Mucosa of rectum (tissue), 2 donors: Measurements from ENCODE around the gene ITGA1.
"Not testable (repeated sequence)": the region's sequence is repeated elsewhere in the genome, so short reads cannot be mapped to it uniquely, and the experiment has no call there.

ENCODE experiments used
- H3K27ac ChIP-seq, 2 donors: one replicate each; pipeline ENCODE4 v1.7.0; 2013; ENCODE audit warnings: inconsistent platforms in 2 of 2, low read depth in 2 of 2, low read length in 2 of 2
- H3K27me3 ChIP-seq, 2 donors: one replicate each; pipeline ENCODE4 v1.7.0; 2013; ENCODE audit warnings: low read length in 2 of 2; ENCODE audit not compliant: control insufficient read depth in 2 of 2, insufficient read depth in 2 of 2
- H3K36me3 ChIP-seq, 2 donors: one replicate each; pipeline ENCODE4 v1.7.0; 2013; ENCODE audit warnings: low read length in 2 of 2; ENCODE audit not compliant: control insufficient read depth in 2 of 2, insufficient read depth in 2 of 2
- H3K4me1 ChIP-seq, 2 donors: one replicate each; pipeline ENCODE4 v1.7.0; 2013; ENCODE audit warnings: low read length in 2 of 2, mild to moderate bottlenecking in 1 of 2; ENCODE audit not compliant: control insufficient read depth in 2 of 2, insufficient read depth in 2 of 2
- H3K4me3 ChIP-seq, 2 donors: one replicate each; pipeline ENCODE4 v1.7.0; 2013; ENCODE audit warnings: low read length in 2 of 2
- H3K9ac ChIP-seq, 2 donors: one replicate each; pipeline ENCODE4 v1.7.0; 2013; ENCODE audit warnings: low read length in 2 of 2, low read depth in 1 of 2, mild to moderate bottlenecking in 1 of 2
- H3K9me3 ChIP-seq, 2 donors: one replicate each; pipeline ENCODE4 v1.7.0; 2013; ENCODE audit warnings: low read length in 2 of 2; ENCODE audit not compliant: control insufficient read depth in 2 of 2
- donor health status: healthy.
- donor health status: Normal muscosa, but diverticular disease.

ITGA1 gene

GRCh38 chr5:52853650-52854049 lies 65.9 kb downstream of the ITGA1 start:
- Histone ChIP-seq H3K4me3 (no peak overlapping the region), H3K36me3 (peaks cover 0 to 6% of the 10 kb centered on the region in 2 donors), H3K9ac (no peak overlapping the region), H3K27me3 (no peaks in the 10 kb centered on the region), H3K27ac (no peak overlapping the region), H3K4me1 (no peaks in the 10 kb centered on the region), H3K9me3 (no peaks in the 10 kb centered on the region)

DNA sequence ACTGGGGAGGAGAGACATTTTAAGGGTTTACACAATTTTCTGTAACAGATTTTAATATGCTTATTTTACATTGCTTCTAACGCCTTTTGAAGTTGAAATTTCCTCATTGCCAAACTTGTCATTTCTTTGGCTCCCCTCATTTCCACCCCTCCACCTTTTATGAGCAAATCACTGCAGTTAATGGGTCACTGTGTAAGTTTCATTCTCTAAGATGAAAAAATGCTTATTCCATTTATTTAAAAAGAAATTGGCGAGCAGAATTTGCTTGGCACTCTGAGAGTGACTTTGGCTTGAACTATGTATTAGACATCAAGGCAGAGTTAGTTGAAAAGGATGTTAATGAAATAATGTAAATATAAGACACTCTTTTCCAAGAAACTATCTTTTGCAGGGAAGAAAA lies 66.6 kb downstream of the ITGA1 start:
- Histone ChIP-seq H3K4me3 (no peak overlapping the region), H3K4me1 (no peaks in the 10 kb centered on the region), H3K27ac (no peak overlapping the region), H3K9me3 (no peaks in the 10 kb centered on the region), H3K9ac (no peak overlapping the region), H3K27me3 (no peaks in the 10 kb centered on the region), H3K36me3 (peaks cover 0 to 6% of the 10 kb centered on the region in 2 donors)

DNA sequence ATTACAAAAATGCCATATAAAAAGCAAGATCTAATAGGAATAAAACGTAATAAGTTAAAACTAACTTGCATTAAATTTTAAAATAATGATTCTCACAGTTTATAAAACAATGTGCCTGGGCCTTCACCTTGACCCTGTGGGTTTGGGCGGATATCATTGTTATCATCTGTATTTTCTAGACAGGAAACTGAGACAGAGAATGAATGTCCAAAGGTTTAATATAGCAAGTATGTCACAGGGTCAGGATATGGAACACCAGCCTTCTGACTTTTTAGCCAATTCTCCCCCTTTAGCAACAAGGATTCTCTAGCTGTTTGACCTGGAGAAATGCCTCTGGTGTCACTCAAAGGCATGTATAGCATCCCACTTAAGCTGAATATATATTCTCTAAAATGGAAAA lies 67.2 kb downstream of the ITGA1 start:
- no peaks in the 10 kb centered on the region for H3K27me3 ChIP-seq
- no peak overlapping the region for H3K9ac ChIP-seq
- no peaks in the 10 kb centered on the region for H3K9me3 ChIP-seq
- no peaks in the 10 kb centered on the region for H3K4me1 ChIP-seq
- H3K27ac ChIP-seq = no peak overlapping the region
- H3K36me3 ChIP-seq = peaks cover 0 to 6% of the 10 kb centered on the region in 2 donors
- H3K4me3 ChIP-seq = no peak overlapping the region

- H3K36me3 ChIP-seq = peaks cover 0 to 3% of the 10 kb centered on the region in 2 donors
- H3K4me3 ChIP-seq = no peak overlapping the region
- H3K9ac ChIP-seq = no peak overlapping the region
- no peaks in the 10 kb centered on the region for H3K4me1 ChIP-seq
- no peak overlapping the region for H3K27ac ChIP-seq
- no peaks in the 10 kb centered on the region for H3K27me3 ChIP-seq
- H3K9me3 ChIP-seq = no peaks in the 10 kb centered on the region
Measured at GRCh38 chr5:52856564-52856963, 68.8 kb downstream of the ITGA1 start.

DNA sequence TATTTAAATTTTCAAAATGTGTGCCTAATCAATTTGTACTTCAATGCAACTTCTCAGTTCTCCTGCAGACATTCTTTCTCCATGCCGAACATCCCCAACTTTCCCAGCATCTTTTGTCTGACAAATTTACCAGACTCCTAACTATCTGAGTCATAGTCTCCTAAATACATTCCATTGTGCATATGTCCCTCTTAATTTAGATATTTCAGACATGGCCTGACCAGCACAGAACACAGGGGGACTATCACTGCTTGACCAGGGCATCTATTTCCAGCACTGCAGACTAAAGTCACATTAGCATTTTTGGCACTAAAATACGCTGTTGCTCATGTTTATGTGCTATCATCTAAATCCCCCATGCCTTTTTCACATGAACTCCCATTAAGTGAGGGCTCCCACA lies 71.9 kb downstream of the ITGA1 start:
- H3K27ac ChIP-seq = no peak overlapping the region

DNA sequence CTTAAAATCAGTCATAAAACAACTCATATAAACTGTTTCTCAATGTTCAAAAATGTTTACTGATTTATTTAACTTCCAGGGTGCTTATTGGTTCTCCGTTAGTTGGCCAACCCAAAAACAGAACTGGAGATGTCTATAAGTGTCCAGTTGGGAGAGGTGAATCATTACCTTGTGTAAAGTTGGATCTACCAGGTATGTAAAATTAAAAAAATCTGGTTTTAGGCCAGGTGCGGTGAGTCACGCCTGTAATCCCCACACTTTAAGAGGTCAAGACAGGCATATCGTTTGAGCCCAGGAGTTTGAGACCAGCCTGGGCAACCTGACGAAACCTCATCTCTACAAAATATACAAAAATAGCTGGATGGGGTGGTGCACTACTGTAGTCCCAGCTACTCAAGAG lies 73.7 kb downstream of the ITGA1 start:
- H3K36me3 ChIP-seq = no peaks in the 10 kb centered on the region
- H3K9ac ChIP-seq = no peak overlapping the region
- H3K4me3 ChIP-seq = no peak overlapping the region
- H3K4me1 ChIP-seq = no peaks in the 10 kb centered on the region
- no peak overlapping the region for H3K27ac ChIP-seq
- H3K27me3 ChIP-seq = no peaks in the 10 kb centered on the region
- H3K9me3 ChIP-seq = no peaks in the 10 kb centered on the region

More for the DNA sequence above, 71.9 kb downstream of the ITGA1 start:
- Histone ChIP-seq H3K36me3 (no peaks in the 10 kb centered on the region), H3K27me3 (no peaks in the 10 kb centered on the region), H3K4me1 (no peaks in the 10 kb centered on the region), H3K4me3 (no peak overlapping the region), H3K9me3 (no peaks in the 10 kb centered on the region), H3K9ac (no peak overlapping the region)

DNA sequence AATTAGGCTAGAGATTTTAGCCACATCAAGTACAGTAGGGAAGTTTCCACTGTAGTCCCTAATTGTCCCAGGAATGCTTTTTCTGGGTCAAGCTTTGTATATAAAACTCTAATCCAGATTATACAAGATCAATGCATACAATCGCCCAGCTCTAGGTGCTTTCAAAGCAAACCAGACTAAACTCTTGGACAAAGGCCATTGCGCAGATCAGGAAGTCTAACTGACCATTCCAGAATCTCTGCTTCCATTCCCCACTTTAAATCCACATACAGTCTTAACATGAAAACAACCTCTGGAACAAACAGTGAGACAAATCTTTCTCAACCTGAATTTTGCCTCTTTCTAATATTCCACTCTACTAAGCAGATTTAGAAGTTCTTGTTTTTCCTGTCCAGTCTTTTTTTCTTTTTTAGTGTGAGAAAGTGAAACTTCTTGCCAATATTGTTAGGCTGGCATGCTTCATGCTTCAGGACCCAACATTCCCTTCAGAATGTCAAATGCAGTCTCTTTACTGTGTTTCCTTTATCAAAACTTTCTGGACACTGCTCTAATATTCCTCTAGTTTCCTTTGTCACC lies 76.1 kb downstream of the ITGA1 start:
- no peak overlapping the region for H3K4me3 ChIP-seq
- no peak overlapping the region for H3K9ac ChIP-seq
- H3K36me3 ChIP-seq = no peaks in the 10 kb centered on the region
- H3K27ac ChIP-seq = peak overlapping the region; percentile 28 to 32
- H3K9me3 ChIP-seq = no peaks in the 10 kb centered on the region
- no peaks in the 10 kb centered on the region for H3K4me1 ChIP-seq
- no peaks in the 10 kb centered on the region for H3K27me3 ChIP-seq

- no peaks in the 10 kb centered on the region for H3K36me3 ChIP-seq
- H3K27me3 ChIP-seq = no peaks in the 10 kb centered on the region
- H3K9ac ChIP-seq = no peak overlapping the region
- no peaks in the 10 kb centered on the region for H3K4me1 ChIP-seq
- no peak overlapping the region for H3K4me3 ChIP-seq
- H3K27ac ChIP-seq = peak overlapping the region in 1 of 2 donors; percentile 28
- no peaks in the 10 kb centered on the region for H3K9me3 ChIP-seq
Measured at GRCh38 chr5:52864371-52864770, 76.7 kb downstream of the ITGA1 start.

DNA sequence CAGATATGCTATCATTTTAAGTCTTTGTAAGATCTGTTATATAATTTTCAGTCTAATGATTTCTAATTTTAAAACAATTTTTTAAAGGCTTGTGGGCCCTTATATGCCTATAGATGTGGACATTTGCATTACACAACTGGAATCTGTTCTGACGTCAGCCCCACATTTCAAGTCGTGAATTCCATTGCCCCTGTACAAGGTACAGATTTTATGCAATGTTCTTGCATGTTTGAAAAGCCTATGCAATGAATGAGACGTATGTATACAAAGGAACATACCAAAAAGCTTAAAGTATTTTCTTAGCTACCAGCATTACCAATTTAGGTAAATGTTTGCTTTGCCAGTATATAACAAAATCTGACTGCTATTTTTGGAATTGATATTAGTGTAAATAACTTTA lies 77.2 kb downstream of the ITGA1 start:
- no peaks in the 10 kb centered on the region for H3K27me3 ChIP-seq
- H3K9me3 ChIP-seq = no peaks in the 10 kb centered on the region
- no peaks in the 10 kb centered on the region for H3K4me1 ChIP-seq
- H3K27ac ChIP-seq = no peak overlapping the region
- no peaks in the 10 kb centered on the region for H3K36me3 ChIP-seq
- H3K9ac ChIP-seq = no peak overlapping the region
- no peak overlapping the region for H3K4me3 ChIP-seq

DNA sequence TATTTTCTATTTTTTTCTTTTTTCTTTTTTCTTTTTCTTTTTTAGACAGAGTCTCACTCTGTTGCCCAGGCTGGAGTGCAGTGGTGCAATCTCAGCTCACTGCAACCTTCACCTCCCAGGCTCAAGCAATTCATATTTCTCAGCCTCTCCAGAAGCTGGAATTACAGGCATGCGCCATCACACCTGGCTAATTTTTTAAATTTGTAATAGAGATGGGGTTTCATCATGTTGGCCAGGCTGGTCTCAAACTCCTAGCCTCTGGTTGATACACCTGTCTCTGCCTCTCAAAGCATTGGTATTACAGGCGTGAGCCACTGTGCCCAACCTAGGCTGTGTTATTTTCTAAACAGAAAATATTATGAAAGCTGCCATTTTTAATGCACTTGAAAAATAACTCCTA lies 78.3 kb downstream of the ITGA1 start:
- H3K27me3 ChIP-seq, H3K9me3 ChIP-seq, H3K4me3 ChIP-seq, H3K27ac ChIP-seq, H3K36me3 ChIP-seq, H3K4me1 ChIP-seq, H3K9ac ChIP-seq: not testable (repeated sequence)

- Histone ChIP-seq H3K4me1 (no peaks in the 10 kb centered on the region), H3K9ac (no peak overlapping the region), H3K36me3 (no peaks in the 10 kb centered on the region), H3K27ac (no peak overlapping the region), H3K9me3 (no peaks in the 10 kb centered on the region), H3K4me3 (no peak overlapping the region), H3K27me3 (no peaks in the 10 kb centered on the region)
Measured at GRCh38 chr5:52867809-52868208, 80.1 kb downstream of the ITGA1 start.
